WTC11 (cell line): ENCODE results near the gene CEP57L1. TPM values are rescaled to one million over a fixed set of nuclear protein-coding genes. Genes with fewer than 3 reads are reported as not detected.

Experiments
- CREB1 ChIP-seq: sonication (generic); formaldehyde crosslinking; IDR thresholded peaks from 2 replicates; pipeline ENCODE4 v1.8.0; 2023; ENCODE audit warnings: mild to moderate bottlenecking, missing genetic modification reagents
- ETV6 ChIP-seq: sonication (generic); formaldehyde crosslinking; IDR thresholded peaks from 2 replicates; pipeline ENCODE4 v1.8.1; 2022; ENCODE audit warnings: mild to moderate bottlenecking, missing genetic modification reagents
- NFE2L1 ChIP-seq: sonication (generic); formaldehyde crosslinking; IDR thresholded peaks from 2 replicates; pipeline ENCODE4 v1.8.1; 2023; ENCODE audit warnings: missing genetic modification reagents
- NR1H2 ChIP-seq: sonication (generic); formaldehyde crosslinking; IDR thresholded peaks from 2 replicates; pipeline ENCODE4 v1.9.0; 2021; ENCODE audit warnings: mild to moderate bottlenecking, moderate library complexity, missing genetic modification reagents
- NR3C1 ChIP-seq: sonication (generic); formaldehyde crosslinking; conservative IDR thresholded peaks from 2 replicates; pipeline ENCODE4 v1.8.1; 2023; ENCODE audit warnings: low read depth, mild to moderate bottlenecking, missing genetic modification reagents
- RORB ChIP-seq: fragments of 250-450 bp; sonication (Bioruptor Pico); IDR thresholded peaks from 2 replicates; pipeline ENCODE4 v1.9.0; 2021; ENCODE audit warnings: mild to moderate bottlenecking
- SMAD3 ChIP-seq: sonication (generic); formaldehyde crosslinking; IDR thresholded peaks from 2 replicates; pipeline ENCODE4 v1.8.0; 2022; ENCODE audit warnings: missing genetic modification reagents, mild to moderate bottlenecking, borderline replicate concordance
- SMAD4 ChIP-seq: sonication (generic); formaldehyde crosslinking; IDR thresholded peaks from 2 replicates; pipeline ENCODE4 v1.8.0; 2022; ENCODE audit warnings: mild to moderate bottlenecking, missing genetic modification reagents
- TCF7 ChIP-seq: sonication (generic); formaldehyde crosslinking; IDR thresholded peaks from 2 replicates; pipeline ENCODE4 v1.8.0; 2022; ENCODE audit warnings: mild to moderate bottlenecking, low read depth, missing genetic modification reagents, moderate library complexity
- TEAD1 ChIP-seq: sonication (generic); formaldehyde crosslinking; IDR thresholded peaks from 2 replicates; pipeline ENCODE4 v1.8.0; 2022; ENCODE audit warnings: mild to moderate bottlenecking, missing genetic modification reagents
- ZNF416 ChIP-seq: fragments of 250-450 bp; sonication (Bioruptor Pico); IDR thresholded peaks from 2 replicates; pipeline ENCODE4 v1.9.0; 2021; ENCODE audit warnings: mild to moderate bottlenecking, inconsistent platforms
- ZNF423 ChIP-seq: fragments of 250-450 bp; sonication (Bioruptor Pico); IDR thresholded peaks from 2 replicates; pipeline ENCODE4 v2.1.2; 2022; ENCODE audit warnings: mild to moderate bottlenecking, moderate library complexity
- total RNA-seq: library from RNA; stranded (reverse); gene quantifications from 3 replicates; pipeline ENCODE4 v1.2.3, GENCODE V29; 2021
- TF ChIP-seq, protein P1 (sequence below): sonication (generic); formaldehyde crosslinking; IDR thresholded peaks from 2 replicates; pipeline ENCODE4 v1.8.1; 2023; ENCODE audit warnings: mild to moderate bottlenecking, missing genetic modification reagents, borderline replicate concordance
- TF ChIP-seq, protein P2 (sequence below): sonication (generic); formaldehyde crosslinking; IDR thresholded peaks from 2 replicates; pipeline ENCODE4 v1.8.0; 2022; ENCODE audit warnings: mild to moderate bottlenecking, missing genetic modification reagents
- TF ChIP-seq, protein P3 (sequence below): sonication (generic); formaldehyde crosslinking; IDR thresholded peaks from 2 replicates; pipeline ENCODE4 v1.8.0; 2022; ENCODE audit warnings: mild to moderate bottlenecking, missing genetic modification reagents
- TF ChIP-seq, protein P4 (sequence below): sonication (generic); formaldehyde crosslinking; IDR thresholded peaks from 2 replicates; pipeline ENCODE4 v1.8.1; 2022; ENCODE audit warnings: mild to moderate bottlenecking, moderate library complexity, missing genetic modification reagents
- TF ChIP-seq, protein P5 (sequence below): sonication (generic); formaldehyde crosslinking; IDR thresholded peaks from 2 replicates; pipeline ENCODE4 v1.8.1; 2023; ENCODE audit warnings: mild to moderate bottlenecking, moderate library complexity, missing genetic modification reagents
- TF ChIP-seq, protein P6 (sequence below): sonication (generic); formaldehyde crosslinking; IDR thresholded peaks from 2 replicates; pipeline ENCODE4 v1.8.1; 2022; ENCODE audit warnings: low read depth, missing genetic modification reagents, borderline replicate concordance
- TF ChIP-seq, protein P7 (sequence below): sonication (generic); formaldehyde crosslinking; IDR thresholded peaks from 2 replicates; pipeline ENCODE4 v1.8.1; 2022; ENCODE audit warnings: low read depth, mild to moderate bottlenecking, moderate library complexity, missing genetic modification reagents, borderline replicate concordance
- TF ChIP-seq, protein P8 (sequence below): fragments of 250-450 bp; sonication (Bioruptor Pico); IDR thresholded peaks from 2 replicates; pipeline ENCODE4 v1.8.0; 2021; ENCODE audit warnings: mild to moderate bottlenecking
- TF ChIP-seq, protein P9 (sequence below): sonication (generic); formaldehyde crosslinking; conservative IDR thresholded peaks from 2 replicates; pipeline ENCODE4 v1.8.1; 2023; ENCODE audit warnings: mild to moderate bottlenecking, low read depth, missing genetic modification reagents, moderate library complexity

Gene CEP57L1
- total RNA-seq, 1 experiment from 2014 or later = 13.1 TPM

DNA sequence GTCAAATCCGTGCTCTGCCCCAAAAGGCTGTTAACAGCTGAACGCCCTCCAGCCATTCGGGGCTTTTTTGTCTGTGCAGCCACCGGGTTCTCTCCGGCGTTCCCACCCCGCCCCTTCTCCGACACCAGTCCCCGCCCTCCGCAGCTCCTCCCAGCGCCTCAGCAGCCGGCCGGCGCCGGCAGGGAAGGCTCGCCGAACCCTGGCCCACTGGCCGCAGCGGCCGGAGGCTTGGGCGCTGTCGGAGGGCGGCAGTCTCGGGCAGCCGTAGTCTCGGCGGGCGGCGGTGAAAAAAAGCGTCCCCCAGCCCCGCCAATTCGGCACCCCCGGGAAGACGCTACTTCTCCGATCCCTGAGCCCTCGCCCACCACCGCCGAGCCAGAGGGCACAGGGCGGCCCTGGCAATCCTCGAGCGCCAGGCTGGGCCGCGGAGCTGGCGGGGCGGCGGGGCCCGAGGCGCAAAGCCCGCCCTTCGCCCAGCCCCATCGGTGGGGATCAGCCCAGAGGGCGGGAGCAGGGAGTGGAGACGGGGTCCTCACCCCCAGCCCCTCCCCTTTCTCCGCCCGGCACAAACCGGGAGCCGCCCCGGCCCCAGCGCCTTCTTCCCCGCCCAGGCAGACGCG is 781 bp upstream of the CEP57L1 start, which contains the start of gene SESN1 (continued):
- TF ChIP-seq, protein P1, sequence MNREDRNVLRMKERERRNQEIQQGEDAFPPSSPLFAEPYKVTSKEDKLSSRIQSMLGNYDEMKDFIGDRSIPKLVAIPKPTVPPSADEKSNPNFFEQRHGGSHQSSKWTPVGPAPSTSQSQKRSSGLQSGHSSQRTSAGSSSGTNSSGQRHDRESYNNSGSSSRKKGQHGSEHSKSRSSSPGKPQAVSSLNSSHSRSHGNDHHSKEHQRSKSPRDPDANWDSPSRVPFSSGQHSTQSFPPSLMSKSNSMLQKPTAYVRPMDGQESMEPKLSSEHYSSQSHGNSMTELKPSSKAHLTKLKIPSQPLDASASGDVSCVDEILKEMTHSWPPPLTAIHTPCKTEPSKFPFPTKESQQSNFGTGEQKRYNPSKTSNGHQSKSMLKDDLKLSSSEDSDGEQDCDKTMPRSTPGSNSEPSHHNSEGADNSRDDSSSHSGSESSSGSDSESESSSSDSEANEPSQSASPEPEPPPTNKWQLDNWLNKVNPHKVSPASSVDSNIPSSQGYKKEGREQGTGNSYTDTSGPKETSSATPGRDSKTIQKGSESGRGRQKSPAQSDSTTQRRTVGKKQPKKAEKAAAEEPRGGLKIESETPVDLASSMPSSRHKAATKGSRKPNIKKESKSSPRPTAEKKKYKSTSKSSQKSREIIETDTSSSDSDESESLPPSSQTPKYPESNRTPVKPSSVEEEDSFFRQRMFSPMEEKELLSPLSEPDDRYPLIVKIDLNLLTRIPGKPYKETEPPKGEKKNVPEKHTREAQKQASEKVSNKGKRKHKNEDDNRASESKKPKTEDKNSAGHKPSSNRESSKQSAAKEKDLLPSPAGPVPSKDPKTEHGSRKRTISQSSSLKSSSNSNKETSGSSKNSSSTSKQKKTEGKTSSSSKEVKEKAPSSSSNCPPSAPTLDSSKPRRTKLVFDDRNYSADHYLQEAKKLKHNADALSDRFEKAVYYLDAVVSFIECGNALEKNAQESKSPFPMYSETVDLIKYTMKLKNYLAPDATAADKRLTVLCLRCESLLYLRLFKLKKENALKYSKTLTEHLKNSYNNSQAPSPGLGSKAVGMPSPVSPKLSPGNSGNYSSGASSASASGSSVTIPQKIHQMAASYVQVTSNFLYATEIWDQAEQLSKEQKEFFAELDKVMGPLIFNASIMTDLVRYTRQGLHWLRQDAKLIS = no peak
- TF ChIP-seq, protein P2, sequence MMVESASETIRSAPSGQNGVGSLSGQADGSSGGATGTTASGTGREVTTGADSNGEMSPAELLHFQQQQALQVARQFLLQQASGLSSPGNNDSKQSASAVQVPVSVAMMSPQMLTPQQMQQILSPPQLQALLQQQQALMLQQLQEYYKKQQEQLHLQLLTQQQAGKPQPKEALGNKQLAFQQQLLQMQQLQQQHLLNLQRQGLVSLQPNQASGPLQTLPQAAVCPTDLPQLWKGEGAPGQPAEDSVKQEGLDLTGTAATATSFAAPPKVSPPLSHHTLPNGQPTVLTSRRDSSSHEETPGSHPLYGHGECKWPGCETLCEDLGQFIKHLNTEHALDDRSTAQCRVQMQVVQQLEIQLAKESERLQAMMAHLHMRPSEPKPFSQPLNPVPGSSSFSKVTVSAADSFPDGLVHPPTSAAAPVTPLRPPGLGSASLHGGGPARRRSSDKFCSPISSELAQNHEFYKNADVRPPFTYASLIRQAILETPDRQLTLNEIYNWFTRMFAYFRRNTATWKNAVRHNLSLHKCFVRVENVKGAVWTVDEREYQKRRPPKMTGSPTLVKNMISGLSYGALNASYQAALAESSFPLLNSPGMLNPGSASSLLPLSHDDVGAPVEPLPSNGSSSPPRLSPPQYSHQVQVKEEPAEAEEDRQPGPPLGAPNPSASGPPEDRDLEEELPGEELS (CRISPR knock-in tag) = peak; percentile 18; the same call in 1 of the 2 replicates
- TF ChIP-seq NR3C1 (CRISPR knock-in tag) = no peak
- TF ChIP-seq, protein P3, sequence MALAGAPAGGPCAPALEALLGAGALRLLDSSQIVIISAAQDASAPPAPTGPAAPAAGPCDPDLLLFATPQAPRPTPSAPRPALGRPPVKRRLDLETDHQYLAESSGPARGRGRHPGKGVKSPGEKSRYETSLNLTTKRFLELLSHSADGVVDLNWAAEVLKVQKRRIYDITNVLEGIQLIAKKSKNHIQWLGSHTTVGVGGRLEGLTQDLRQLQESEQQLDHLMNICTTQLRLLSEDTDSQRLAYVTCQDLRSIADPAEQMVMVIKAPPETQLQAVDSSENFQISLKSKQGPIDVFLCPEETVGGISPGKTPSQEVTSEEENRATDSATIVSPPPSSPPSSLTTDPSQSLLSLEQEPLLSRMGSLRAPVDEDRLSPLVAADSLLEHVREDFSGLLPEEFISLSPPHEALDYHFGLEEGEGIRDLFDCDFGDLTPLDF = no peak
- TF ChIP-seq TCF7 = peak; percentile 54; the same call in 1 of the 2 replicates
- peak; percentile 21; the same call in 1 of the 2 replicates for TF ChIP-seq TEAD1 (CRISPR knock-in tag)
- TF ChIP-seq, protein P4, sequence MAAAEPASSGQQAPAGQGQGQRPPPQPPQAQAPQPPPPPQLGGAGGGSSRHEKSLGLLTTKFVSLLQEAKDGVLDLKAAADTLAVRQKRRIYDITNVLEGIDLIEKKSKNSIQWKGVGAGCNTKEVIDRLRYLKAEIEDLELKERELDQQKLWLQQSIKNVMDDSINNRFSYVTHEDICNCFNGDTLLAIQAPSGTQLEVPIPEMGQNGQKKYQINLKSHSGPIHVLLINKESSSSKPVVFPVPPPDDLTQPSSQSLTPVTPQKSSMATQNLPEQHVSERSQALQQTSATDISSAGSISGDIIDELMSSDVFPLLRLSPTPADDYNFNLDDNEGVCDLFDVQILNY (CRISPR knock-in tag) = peak; percentile 94
- TF ChIP-seq SMAD4 (CRISPR knock-in tag) = no peak
- no peak for TF ChIP-seq SMAD3 (CRISPR knock-in tag)
- no peak for TF ChIP-seq CREB1 (CRISPR knock-in tag)
- TF ChIP-seq ZNF416 (CRISPR knock-in tag) = peak; percentile 40; the same call in 1 of the 2 replicates
- TF ChIP-seq, protein P5, sequence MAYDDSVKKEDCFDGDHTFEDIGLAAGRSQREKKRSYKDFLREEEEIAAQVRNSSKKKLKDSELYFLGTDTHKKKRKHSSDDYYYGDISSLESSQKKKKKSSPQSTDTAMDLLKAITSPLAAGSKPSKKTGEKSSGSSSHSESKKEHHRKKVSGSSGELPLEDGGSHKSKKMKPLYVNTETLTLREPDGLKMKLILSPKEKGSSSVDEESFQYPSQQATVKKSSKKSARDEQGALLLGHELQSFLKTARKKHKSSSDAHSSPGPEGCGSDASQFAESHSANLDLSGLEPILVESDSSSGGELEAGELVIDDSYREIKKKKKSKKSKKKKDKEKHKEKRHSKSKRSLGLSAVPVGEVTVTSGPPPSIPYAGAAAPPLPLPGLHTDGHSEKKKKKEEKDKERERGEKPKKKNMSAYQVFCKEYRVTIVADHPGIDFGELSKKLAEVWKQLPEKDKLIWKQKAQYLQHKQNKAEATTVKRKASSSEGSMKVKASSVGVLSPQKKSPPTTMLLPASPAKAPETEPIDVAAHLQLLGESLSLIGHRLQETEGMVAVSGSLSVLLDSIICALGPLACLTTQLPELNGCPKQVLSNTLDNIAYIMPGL (CRISPR knock-in tag) = peak; percentile 70
- no peak for TF ChIP-seq NR1H2 (CRISPR knock-in tag)
- TF ChIP-seq ZNF423 (CRISPR knock-in tag) = no peak
- TF ChIP-seq, protein P6, sequence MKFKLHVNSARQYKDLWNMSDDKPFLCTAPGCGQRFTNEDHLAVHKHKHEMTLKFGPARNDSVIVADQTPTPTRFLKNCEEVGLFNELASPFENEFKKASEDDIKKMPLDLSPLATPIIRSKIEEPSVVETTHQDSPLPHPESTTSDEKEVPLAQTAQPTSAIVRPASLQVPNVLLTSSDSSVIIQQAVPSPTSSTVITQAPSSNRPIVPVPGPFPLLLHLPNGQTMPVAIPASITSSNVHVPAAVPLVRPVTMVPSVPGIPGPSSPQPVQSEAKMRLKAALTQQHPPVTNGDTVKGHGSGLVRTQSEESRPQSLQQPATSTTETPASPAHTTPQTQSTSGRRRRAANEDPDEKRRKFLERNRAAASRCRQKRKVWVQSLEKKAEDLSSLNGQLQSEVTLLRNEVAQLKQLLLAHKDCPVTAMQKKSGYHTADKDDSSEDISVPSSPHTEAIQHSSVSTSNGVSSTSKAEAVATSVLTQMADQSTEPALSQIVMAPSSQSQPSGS (CRISPR knock-in tag) = no peak
- TF ChIP-seq, protein P7, sequence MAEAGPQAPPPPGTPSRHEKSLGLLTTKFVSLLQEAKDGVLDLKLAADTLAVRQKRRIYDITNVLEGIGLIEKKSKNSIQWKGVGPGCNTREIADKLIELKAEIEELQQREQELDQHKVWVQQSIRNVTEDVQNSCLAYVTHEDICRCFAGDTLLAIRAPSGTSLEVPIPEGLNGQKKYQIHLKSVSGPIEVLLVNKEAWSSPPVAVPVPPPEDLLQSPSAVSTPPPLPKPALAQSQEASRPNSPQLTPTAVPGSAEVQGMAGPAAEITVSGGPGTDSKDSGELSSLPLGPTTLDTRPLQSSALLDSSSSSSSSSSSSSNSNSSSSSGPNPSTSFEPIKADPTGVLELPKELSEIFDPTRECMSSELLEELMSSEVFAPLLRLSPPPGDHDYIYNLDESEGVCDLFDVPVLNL (CRISPR knock-in tag) = 0 out of 2 replicates have a peak, but pooled peaks have one; percentile 30
- TF ChIP-seq, protein P8, sequence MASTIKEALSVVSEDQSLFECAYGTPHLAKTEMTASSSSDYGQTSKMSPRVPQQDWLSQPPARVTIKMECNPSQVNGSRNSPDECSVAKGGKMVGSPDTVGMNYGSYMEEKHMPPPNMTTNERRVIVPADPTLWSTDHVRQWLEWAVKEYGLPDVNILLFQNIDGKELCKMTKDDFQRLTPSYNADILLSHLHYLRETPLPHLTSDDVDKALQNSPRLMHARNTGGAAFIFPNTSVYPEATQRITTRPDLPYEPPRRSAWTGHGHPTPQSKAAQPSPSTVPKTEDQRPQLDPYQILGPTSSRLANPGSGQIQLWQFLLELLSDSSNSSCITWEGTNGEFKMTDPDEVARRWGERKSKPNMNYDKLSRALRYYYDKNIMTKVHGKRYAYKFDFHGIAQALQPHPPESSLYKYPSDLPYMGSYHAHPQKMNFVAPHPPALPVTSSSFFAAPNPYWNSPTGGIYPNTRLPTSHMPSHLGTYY = no peak
- TF ChIP-seq ETV6 (CRISPR knock-in tag) = no peak
- peak; percentile 67; the same call in 1 of the 2 replicates for TF ChIP-seq NFE2L1 (CRISPR knock-in tag)
- TF ChIP-seq, protein P9, sequence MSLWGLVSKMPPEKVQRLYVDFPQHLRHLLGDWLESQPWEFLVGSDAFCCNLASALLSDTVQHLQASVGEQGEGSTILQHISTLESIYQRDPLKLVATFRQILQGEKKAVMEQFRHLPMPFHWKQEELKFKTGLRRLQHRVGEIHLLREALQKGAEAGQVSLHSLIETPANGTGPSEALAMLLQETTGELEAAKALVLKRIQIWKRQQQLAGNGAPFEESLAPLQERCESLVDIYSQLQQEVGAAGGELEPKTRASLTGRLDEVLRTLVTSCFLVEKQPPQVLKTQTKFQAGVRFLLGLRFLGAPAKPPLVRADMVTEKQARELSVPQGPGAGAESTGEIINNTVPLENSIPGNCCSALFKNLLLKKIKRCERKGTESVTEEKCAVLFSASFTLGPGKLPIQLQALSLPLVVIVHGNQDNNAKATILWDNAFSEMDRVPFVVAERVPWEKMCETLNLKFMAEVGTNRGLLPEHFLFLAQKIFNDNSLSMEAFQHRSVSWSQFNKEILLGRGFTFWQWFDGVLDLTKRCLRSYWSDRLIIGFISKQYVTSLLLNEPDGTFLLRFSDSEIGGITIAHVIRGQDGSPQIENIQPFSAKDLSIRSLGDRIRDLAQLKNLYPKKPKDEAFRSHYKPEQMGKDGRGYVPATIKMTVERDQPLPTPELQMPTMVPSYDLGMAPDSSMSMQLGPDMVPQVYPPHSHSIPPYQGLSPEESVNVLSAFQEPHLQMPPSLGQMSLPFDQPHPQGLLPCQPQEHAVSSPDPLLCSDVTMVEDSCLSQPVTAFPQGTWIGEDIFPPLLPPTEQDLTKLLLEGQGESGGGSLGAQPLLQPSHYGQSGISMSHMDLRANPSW (CRISPR knock-in tag) = no peak
- TF ChIP-seq RORB (CRISPR knock-in tag) = no peak
